Stimulated activated effector memory CD8-positive, alpha-beta T cell treated with anti-CD3 and anti-CD28 coated beads, Interleukin-12 subunit alpha, Interleukin-12 subunit beta, amount 100 ng/mL, for 72 hours (primary cell): ENCODE data around the gene RBFOX1.

Experiments used
- ATAC-seq: fragments of 150-1000 bp; cut with Tn5 transposase; 2 replicates; pipeline ENCODE4 v1.10.0; 2021
- DNase-seq, 2 donors: peaks; one replicate each; pipeline ENCODE4 v3.0.0; 2021 to 2022; ENCODE audit warnings: low spot score in 2 of 2
- H3K27ac Mint-ChIP-seq: one replicate; pipeline ENCODE4 v1.8.0; 2022; ENCODE audit warnings: mild to moderate bottlenecking, mixed read lengths
- H3K36me3 Mint-ChIP-seq: one replicate; pipeline ENCODE4 v1.8.0; 2022; ENCODE audit warnings: mild to moderate bottlenecking, mixed read lengths
- H3K4me1 Mint-ChIP-seq: one replicate; pipeline ENCODE4 v1.8.0; 2022; ENCODE audit warnings: mixed read lengths
- H3K4me3 Mint-ChIP-seq: one replicate; pipeline ENCODE4 v1.8.0; 2022; ENCODE audit warnings: mild to moderate bottlenecking, mixed read lengths
- H3K9me3 Mint-ChIP-seq: one replicate; pipeline ENCODE4 v1.8.0; 2022; ENCODE audit warnings: mixed read lengths

The RBFOX1 gene

DNA sequence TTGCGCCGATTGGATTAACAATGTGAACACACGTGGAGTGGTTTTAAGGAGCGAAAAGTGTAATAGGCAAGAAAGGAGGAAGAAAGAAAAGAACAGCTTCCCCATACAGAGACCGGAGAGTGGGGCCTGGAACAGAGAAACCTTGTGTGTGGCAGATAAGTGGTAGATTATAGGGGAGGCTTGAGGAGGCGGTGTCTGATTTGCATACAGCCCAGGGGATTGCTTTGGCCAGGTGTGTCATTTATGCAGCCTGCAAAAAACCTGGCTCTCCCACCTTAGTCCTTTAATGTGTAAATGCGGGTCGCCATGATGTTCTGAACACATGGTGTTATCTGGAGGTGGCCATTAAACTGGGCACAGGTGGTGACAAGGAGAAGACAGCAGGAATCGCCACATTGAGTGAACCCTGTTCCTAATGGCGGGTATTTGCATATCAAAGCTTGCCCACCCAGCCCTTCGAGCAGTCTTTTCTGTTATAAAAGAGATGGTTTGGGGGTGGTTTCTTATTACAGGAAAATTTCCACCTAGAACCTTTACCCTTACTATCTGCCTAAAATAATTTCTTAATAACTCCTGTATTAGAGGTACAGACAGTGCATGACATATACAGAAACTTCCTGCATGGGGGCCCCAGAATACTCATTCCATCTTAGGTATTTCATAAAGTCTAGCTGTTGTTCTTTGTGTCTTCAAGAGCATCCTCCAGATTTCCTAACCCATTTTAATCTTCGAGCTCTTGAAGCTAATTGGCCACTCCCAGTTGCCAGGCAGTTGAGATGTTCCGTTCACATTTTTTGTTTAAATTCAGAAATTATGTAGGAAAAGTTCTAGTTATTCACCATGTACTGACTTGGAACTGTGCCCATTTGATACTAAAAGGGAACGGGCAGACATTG, 292.5 kb downstream of the RBFOX1 start:
- ATAC-seq, result no peak
- Mint-ChIP-seq H3K4me1 (no peaks in the 10 kb centered on the region), H3K4me3 (no peak overlapping the region), H3K9me3 (peaks cover 17% of the 10 kb centered on the region), H3K27ac (no peak overlapping the region), H3K36me3 (no peaks in the 10 kb centered on the region)
- no peak for DNase-seq

DNA sequence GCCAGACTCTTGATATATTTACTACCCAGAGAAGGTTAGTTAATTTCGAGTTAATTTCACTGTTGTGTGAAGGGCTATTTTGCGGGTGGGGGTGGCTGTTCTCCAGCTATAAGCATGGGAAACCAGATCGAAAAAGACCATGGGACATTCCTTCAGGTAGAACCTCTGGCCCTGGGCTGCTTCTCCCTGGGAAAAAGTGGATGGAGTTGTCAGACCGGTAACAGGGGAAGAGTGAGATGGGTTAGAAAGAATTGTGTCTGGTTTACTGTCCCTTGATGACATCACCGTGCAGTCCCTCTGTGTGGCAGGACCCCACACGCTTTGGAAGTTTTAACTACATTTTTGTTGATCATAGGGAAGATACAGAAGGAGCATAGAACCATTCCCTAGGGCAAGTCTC, 296.3 kb downstream of the RBFOX1 start:
- Mint-ChIP-seq H3K27ac (no peak overlapping the region), H3K36me3 (no peaks in the 10 kb centered on the region), H3K4me1 (no peaks in the 10 kb centered on the region), H3K9me3 (peaks cover 24% of the 10 kb centered on the region), H3K4me3 (no peak overlapping the region)
- ATAC-seq (no peak), DNase-seq (no peak)

DNA sequence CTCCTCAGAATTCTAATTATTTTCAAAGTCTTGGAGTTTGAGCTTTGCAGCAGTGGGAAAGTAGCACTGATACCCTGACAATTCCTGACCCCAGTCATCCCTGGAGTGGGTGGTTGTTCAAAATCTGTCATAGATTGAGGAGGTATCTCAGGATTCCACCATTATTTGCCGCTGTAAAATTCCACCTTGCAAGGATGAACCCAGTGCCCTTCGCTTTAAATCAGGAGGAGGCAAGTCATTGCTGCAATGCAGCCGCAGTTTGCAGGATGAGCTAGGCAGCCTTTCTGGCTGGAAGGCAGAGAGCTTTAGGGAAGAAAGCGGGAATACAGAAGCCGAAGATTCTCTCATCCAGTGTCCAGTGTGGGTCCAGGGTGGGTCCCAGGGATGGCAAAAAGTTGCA, 296.9 kb downstream of the RBFOX1 start:
- ATAC-seq (no peak), DNase-seq (no peak)
- no peak overlapping the region for H3K4me3 Mint-ChIP-seq
- no peak overlapping the region for H3K27ac Mint-ChIP-seq
- H3K9me3 Mint-ChIP-seq, result peaks cover 23% of the 10 kb centered on the region
- H3K4me1 Mint-ChIP-seq, result no peaks in the 10 kb centered on the region
- H3K36me3 Mint-ChIP-seq, result no peaks in the 10 kb centered on the region

DNA sequence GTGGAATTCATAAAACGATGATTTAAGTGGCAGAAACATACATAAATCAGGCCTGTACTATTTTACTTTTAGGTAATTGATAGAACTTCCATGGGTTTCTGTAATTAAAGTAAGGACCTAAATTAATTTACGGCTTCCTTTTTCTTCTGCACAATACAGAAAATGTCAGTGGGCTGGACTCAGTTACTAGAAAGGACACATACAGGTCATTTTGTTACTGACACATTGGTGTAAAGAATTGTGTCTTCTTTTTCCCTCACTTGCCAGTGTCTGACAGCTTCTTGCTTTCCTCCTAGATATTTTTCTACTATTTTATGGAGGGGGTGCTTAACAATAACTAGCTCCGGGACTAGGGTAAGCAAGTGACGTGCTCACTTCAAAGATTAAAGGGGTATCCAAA, 304.8 kb downstream of the RBFOX1 start:
- no peak for DNase-seq
- Mint-ChIP-seq H3K27ac (no peak overlapping the region), H3K4me3 (no peak overlapping the region), H3K9me3 (peaks cover 2% of the 10 kb centered on the region), H3K4me1 (no peaks in the 10 kb centered on the region), H3K36me3 (no peaks in the 10 kb centered on the region)
- no peak for ATAC-seq

DNA sequence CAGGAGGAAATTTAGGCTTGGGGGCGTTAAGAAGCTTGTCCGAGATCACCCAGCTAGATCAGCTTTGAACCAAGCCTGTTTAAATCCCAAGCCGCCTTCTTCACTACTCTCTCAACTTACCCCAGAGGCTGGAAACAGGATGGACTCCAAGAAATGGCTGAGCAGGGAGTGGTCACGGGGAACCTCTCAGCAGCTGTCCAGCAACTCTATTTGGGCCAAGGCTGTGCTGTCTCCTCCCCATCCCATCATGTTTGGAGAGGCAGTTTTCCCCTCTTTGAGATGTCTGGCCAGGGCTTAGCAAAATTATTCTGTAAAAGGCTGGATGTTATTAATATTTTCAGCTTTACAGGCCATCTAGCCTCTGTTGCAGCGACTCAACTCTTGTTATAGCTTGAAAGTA, 305.7 kb downstream of the RBFOX1 start:
- Mint-ChIP-seq H3K27ac (no peak overlapping the region), H3K4me3 (no peak overlapping the region), H3K4me1 (no peaks in the 10 kb centered on the region), H3K9me3 (peaks cover 2% of the 10 kb centered on the region), H3K36me3 (no peaks in the 10 kb centered on the region)
- ATAC-seq (no peak), DNase-seq (no peak)

DNA sequence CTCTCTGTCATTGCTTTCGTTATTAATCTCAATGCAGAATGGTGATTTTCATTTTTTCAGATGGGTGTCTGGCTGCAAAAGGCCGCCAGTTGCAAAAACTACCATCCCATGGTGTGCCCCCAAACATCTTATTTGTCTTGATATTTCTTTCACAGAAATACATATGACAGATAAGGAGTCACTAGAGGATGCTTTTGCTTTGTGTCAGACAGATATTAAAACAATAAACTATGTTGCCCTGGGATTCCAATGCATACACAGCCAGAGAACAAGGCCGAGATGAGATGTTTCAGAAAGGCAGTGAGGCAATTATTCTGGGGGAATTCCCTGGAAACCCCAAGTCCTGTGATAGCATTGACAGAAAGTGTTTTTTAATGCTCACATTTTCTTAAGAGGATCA, 307.7 kb downstream of the RBFOX1 start:
- DNase-seq (no peak), ATAC-seq (no peak)
- no peaks in the 10 kb centered on the region for H3K36me3 Mint-ChIP-seq
- no peaks in the 10 kb centered on the region for H3K4me1 Mint-ChIP-seq
- no peak overlapping the region for H3K4me3 Mint-ChIP-seq
- H3K9me3 Mint-ChIP-seq, result peaks cover 8% of the 10 kb centered on the region
- no peak overlapping the region for H3K27ac Mint-ChIP-seq

DNA sequence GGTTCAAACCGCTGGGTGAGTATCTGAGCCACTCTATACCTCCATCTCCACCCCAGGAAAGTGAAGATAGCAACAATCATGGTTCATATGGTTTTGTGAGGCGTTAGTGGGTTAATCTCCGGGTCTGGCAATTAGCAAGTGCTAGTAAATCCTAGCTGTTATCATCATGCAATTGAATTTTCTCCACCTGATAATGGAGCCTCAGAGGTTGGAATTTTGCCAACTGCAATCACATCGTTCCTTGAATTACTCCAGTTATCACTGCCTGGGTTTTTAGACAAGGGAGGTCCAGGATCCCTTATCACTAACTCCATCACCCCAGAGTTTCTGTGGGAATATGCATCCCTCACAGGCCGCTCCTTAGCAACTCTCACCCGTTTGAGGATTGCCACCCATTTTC, 311.5 kb downstream of the RBFOX1 start:
- no peak for ATAC-seq
- H3K27ac Mint-ChIP-seq, result no peak overlapping the region
- peaks cover 14% of the 10 kb centered on the region for H3K9me3 Mint-ChIP-seq
- H3K36me3 Mint-ChIP-seq, result no peaks in the 10 kb centered on the region
- no peak for DNase-seq
- no peak overlapping the region for H3K4me3 Mint-ChIP-seq
- no peaks in the 10 kb centered on the region for H3K4me1 Mint-ChIP-seq

DNA sequence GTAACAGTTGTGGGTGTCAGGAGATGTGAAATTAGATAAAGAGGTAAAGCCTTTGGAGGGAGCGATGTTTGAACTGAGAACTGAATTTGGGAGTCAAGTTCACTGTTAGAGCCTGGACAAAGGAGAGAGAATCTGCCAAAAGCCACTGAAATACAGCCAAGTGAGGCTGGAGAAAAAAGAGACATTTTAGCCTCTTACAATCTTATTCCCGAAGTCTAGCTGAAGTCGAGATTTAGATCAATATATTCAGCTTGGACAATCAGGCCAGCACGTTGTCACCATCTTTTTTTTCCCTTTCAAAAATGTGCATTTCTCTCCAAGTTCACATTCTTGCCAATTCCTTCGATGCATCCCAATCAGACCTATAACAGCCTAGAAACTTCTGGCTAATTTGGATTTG, 312.2 kb downstream of the RBFOX1 start:
- Mint-ChIP-seq H3K27ac (no peak overlapping the region), H3K9me3 (peaks cover 17% of the 10 kb centered on the region), H3K4me1 (no peaks in the 10 kb centered on the region), H3K4me3 (no peak overlapping the region), H3K36me3 (no peaks in the 10 kb centered on the region)
- no peak for ATAC-seq
- no peak for DNase-seq

DNA sequence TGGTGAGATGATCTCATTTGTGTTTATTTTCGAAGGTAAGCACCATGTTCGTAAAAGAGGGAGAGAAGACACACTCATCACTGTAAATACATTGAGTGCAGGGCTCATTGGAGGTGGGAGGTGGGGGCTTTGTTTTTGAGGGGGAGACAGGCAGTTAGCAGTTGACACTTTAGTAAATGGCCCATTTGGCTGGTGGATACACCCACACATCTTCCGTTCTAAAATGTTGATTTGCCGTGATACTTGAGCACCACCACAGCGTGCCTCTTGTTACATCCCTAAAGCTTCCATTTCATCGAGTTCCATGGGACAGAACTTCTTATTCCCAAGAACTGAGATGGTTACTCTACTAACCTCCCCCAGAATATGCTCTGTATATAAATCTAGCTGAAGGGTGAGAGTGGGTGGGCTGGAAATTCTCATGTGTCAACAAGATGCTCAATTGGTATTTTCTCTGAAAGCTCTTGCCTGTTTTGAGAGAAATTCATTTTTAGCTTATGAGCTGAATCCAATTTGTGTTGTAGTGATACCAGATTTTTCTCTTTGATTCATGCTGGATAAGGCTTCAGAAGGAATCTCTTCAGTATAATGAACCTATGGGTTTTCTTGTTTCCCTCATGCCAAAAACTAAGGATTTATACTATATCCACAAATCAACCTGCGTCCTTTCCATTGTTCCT, 314.3 kb downstream of the RBFOX1 start:
- Mint-ChIP-seq H3K4me3 (no peak overlapping the region), H3K27ac (no peak overlapping the region), H3K9me3 (peaks cover 25% of the 10 kb centered on the region), H3K36me3 (no peaks in the 10 kb centered on the region), H3K4me1 (no peaks in the 10 kb centered on the region)
- DNase-seq, result no peak
- no peak for ATAC-seq

DNA sequence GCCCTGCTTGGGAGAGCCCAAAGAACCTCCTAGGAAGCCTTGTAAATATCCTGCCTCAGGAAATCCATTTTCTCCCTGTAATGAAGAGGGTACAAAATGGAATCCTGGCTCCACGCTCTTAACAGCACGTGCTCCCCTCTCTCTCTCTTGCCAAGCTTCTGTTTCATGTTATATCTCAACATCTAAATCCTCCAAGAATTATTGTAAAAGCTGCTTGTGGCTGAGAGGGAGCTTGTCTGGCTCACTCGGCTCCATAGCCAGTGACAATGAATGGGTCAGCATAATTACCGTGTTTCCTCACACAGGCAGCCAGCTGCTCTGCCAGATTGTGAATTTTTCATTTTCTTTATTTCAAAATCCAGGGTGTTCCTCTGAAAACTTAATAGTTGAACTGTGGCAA, 317.8 kb downstream of the RBFOX1 start:
- H3K4me1 Mint-ChIP-seq, result no peaks in the 10 kb centered on the region
- no peak for ATAC-seq
- H3K27ac Mint-ChIP-seq, result no peak overlapping the region
- H3K4me3 Mint-ChIP-seq, result no peak overlapping the region
- no peaks in the 10 kb centered on the region for H3K36me3 Mint-ChIP-seq
- peaks cover 18% of the 10 kb centered on the region for H3K9me3 Mint-ChIP-seq
- no peak for DNase-seq

DNA sequence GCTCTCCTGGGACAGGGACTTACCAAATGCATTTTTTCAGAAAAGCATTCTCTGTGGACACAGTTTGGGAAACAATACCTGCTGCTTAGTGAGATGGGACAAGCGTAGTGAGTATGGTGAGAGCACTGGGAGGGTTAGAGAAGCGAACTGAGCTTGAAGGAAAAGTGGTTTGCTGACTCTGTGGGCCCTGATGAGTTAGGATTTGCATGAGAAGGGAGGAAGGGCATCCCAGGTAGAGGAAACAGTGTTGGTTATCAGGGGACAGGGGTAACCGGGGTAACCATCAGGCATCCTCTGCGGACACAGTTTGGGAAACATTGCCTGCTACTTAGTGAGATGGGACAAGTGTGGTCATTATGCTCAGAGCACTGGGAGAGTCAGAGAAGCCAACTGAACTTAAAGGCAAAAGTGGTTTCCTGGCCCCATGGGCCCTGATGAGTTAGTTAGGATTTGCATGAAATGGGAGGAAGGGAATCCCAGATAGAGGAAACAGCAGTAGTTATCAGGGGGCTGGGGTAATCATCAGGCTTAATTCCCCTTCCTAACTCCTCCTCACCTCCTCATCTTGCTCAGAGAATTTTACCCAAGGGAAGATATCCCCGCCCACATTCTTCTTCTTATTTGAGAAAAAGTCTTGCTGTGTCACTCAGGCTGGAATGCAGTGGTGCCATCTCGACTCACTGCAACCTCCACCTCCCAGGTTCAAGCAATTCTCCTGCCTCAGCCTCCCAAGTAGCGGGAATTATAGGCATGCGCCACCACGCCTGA, 319.3 kb downstream of the RBFOX1 start:
- H3K4me1 Mint-ChIP-seq, result no peaks in the 10 kb centered on the region

DNA sequence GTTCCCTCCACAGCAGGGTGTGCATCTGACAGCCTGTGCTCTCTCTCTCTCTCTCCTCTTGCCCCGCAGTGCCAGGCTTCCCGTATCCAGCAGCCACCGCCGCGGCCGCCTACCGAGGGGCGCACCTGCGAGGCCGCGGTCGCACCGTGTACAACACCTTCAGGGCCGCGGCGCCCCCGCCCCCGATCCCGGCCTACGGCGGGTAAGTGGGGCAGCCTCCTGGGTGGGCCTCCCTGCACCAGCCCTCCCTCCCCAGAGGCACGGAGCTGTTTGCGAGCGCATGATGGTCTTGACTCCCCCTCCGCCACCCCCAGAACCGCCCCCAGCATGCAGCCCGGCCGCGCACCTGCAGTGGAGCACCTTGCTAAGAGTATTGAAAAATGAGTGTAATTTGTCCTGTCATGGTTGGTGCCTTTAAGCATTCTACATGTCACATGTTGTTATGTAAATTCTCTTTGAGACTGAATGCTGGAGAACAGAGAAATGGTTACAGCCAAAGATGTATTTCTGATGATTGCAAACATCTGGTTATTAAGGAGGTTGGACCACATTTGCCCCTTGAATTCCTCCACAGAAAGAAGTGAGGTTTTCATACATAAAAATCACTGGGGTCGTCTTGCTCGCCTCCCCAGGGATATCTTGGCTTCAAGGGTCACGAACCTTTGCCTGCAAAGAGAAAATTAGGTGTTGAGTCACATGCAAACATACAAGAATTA, 321.3 kb downstream of the RBFOX1 start:
- H3K4me1 Mint-ChIP-seq, result no peaks in the 10 kb centered on the region
- ATAC-seq, result no peak
- H3K4me3 Mint-ChIP-seq, result no peak overlapping the region

More for the DNA sequence above, 319.3 kb downstream of the RBFOX1 start:
- ATAC-seq, result no peak
- no peak overlapping the region for H3K27ac Mint-ChIP-seq
- peaks cover 16% of the 10 kb centered on the region for H3K9me3 Mint-ChIP-seq
- H3K4me3 Mint-ChIP-seq, result no peak overlapping the region
- no peak for DNase-seq
- H3K36me3 Mint-ChIP-seq, result no peaks in the 10 kb centered on the region

DNA sequence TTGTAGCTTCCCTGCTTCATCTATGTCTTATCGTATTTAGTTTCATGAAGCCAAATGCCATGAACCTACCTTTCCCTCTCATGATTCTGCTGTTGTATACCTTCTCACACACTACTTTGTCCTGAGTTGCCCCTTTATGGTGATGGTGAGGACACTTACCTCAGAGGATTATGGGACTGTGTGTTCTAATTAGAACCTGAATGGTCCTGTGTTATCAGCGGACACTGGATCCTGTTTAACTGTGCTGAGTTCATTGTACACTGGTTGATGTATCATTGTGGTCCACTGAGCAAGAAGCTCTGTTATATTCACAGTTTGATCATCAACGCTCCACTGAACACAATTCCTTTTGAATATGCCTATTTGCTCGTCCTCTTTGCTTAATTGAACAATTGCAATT, 343.0 kb downstream of the RBFOX1 start:
- peaks cover 7% of the 10 kb centered on the region for H3K9me3 Mint-ChIP-seq
- H3K36me3 Mint-ChIP-seq, result no peaks in the 10 kb centered on the region
- no peak for DNase-seq
- ATAC-seq, result no peak
- H3K4me3 Mint-ChIP-seq, result no peak overlapping the region
- H3K27ac Mint-ChIP-seq, result no peak overlapping the region
- H3K4me1 Mint-ChIP-seq, result no peaks in the 10 kb centered on the region

More for the DNA sequence above, 321.3 kb downstream of the RBFOX1 start:
- H3K9me3 Mint-ChIP-seq, result peaks cover 14% of the 10 kb centered on the region
- no peaks in the 10 kb centered on the region for H3K36me3 Mint-ChIP-seq
- no peak for DNase-seq
- H3K27ac Mint-ChIP-seq, result no peak overlapping the region

DNA sequence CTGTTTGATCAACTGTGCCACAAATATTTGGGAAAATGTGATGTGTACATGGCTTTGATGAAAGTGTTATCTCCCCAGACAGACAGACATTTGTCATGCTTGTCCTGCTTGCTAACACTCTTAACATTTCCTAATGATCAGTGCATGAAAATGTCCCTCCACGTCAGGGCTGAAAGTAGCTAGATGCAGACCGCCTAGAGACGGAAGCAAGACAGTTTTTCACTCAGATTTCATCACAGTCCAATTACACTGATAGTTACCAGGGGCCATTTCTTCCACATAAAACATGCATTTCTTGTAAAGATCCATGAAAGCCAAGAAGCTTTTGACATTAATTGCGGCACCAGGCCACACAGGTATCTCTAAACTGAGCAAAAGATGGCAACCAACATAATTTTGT, 347.7 kb downstream of the RBFOX1 start:
- Mint-ChIP-seq H3K4me1 (no peaks in the 10 kb centered on the region), H3K9me3 (peaks cover 4% of the 10 kb centered on the region), H3K4me3 (no peak overlapping the region), H3K36me3 (no peaks in the 10 kb centered on the region), H3K27ac (no peak overlapping the region)
- ATAC-seq (no peak), DNase-seq (no peak)

DNA sequence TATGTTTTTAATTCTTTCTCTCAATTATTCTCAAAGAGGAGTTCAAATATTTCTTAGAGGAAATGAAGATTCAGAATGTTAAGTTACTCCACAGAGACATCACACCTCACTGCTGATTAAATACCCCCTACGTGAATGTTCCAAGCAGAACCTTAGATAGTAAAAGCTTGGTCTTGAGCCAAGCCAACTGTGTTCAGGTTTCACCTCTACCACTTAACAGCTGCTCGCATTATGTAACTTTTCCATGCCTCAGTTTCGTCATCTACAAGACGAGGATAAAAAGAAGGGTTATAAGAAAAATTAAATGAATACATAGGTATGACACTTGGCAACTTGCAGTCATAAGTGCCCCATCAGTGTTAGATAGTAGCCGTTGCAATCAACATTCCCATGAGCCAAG, 356.2 kb downstream of the RBFOX1 start:
- Mint-ChIP-seq H3K4me3 (no peak overlapping the region), H3K4me1 (no peaks in the 10 kb centered on the region), H3K9me3 (peaks cover 13% of the 10 kb centered on the region), H3K27ac (no peak overlapping the region), H3K36me3 (no peaks in the 10 kb centered on the region)
- ATAC-seq (no peak), DNase-seq (no peak)
